Measurements from ENCODE around the gene RSPH3.

RSPH3 gene

GRCh38 chr6:158938220-158938619 lies 61.8 kb downstream of the RSPH3 start:
- in situ Hi-C loops (cut with MboI; ENCODE audit: low sequenced_read_pairs): no loop called here

DNA sequence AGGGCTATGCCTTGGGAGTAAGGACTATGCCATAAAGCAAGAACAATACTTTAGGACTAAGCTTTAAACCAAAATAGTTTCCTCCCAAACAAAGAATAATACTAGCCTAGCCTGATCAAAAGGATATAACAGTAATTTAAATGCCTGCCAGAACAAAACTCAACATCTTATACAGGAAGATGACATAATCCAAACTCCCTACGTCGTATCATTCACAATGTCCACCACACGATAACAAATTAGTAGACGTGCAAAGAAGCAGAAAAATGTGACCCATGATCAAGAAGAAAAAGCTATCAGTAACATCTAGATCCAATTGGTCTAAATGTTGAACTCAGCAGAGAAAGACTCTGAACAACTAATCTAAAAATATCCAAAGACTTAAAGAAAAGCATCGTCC lies 65.8 kb downstream of the RSPH3 start:
- in situ Hi-C loops (cut with MboI; ENCODE audit: low sequenced_read_pairs): no loop called here

DNA sequence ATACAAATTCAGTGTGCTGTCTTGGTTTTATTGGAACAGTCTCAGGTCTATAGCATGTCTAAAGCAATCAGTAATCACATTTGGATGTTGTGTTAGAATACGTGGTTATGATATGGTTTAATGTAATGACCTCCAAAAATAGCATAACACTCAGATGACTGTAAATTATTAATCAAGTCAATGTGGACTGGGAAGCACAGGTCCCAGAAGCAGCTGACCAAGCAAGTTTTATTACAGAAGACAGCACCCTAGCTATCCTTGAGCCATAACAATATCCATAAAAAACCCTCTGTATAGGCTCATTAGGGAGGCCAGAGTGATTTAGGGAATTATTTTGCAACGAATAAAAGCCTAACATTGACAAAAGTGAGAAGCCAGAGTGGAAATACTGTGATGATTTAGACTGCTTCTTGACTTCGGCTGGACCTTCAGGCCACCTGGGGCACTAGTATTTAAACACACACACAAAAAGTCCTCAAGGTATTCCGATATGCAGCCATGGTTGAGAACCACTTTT lies 66.9 kb downstream of the RSPH3 start:
- in situ Hi-C loops (cut with MboI; ENCODE audit: low sequenced_read_pairs): no loop called here

- in situ Hi-C loops (cut with MboI; ENCODE audit: low sequenced_read_pairs): no loop called here
Observed at GRCh38 chr6:158928068-158928467, 71.9 kb downstream of the RSPH3 start.

DNA sequence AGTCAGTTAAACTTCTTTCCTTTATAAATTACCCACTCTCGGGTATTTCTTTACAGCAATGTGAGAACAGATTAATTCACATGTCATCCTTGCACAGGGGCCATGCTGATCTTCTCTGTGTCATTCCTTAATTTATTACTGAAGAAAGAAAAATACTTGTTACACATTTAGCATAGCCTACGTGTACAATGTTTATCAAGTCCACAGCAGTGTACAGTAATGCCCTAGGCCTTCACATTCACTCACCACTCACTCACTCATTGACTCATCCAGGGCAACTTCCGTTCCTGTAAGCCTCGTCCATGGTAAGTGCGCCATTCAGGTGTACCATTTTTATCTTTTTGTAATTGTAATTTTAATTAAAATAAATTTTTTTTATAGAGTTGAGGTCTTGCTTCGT lies 73.6 kb downstream of the RSPH3 start:
- in situ Hi-C loops (cut with MboI; ENCODE audit: low sequenced_read_pairs): no loop called here

- in situ Hi-C loops (cut with MboI; ENCODE audit: low sequenced_read_pairs): no loop called here
Observed at GRCh38 chr6:158924499-158925455, 75.2 kb downstream of the RSPH3 start.

DNA sequence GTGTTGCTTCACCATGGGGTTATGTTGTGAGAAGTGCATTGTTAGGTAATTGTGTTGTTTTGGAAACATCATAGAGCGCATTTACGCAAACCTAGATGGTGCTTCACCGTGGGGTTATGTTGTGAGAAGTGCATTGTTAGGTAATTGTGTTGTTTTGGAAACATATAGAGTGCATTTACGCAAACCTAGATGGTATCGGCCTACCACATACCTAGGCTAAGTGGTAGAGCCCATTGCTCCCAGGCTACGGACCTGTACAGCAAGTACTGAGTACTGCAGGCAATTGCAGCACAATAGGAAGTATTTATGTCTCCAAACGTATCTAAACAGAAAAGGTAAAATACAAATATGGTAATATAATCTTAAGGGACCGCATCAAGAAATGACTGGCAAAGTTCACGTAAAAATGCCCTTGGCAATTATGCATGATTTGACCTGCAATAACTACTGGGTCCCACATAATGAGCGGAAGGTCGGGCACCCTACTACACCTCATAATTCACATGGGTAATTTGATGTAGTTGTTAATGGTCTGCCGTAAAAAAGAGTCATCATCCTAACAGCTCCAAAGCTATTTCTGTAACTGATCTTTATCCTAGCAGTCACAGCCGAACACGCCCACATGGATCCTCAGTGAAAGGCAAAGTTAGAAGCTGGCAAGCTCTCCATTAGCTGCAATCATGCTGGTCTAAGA lies 76.0 kb downstream of the RSPH3 start:
- in situ Hi-C loops (cut with MboI; ENCODE audit: low sequenced_read_pairs): no loop called here
